DMS 273 treated with DMSO at 0.1 percent for 48 hours (cell line): Measurements from ENCODE around the gene SERPINA10.
"Not testable (repeated sequence)": the region's sequence is repeated elsewhere in the genome, so short reads cannot be mapped to it uniquely, and the experiment has no call there.

ENCODE experiments used
- DNase-seq: peaks from one replicate; lab custom pipeline; 2025; lab: John Stamatoyannopoulos, UW

The SERPINA10 gene

DNA sequence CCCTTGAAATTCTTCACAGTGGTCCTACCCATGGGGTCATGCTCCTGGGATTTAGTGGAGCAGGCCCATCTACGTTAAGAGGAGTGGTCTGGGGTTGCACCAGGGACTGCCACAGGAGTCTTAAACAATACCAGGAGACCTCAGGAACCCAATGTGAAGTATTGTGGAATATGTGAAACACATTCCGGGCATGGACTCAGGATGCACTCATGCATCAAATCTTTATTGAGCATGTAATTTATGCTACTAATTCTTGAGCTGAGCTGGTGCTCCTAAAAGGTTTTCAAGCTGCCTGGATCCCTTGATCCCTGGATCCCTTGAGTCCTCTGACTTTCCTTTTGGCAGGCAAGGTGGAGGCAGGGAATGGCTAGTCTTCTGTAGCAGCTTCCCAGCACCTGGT lies 8.8 kb downstream of the SERPINA10 start:
- DNase-seq, result no peak

- no peak for DNase-seq
Observed at GRCh38 chr14:94282991-94283723, 9.9 kb downstream of the SERPINA10 start.

DNA sequence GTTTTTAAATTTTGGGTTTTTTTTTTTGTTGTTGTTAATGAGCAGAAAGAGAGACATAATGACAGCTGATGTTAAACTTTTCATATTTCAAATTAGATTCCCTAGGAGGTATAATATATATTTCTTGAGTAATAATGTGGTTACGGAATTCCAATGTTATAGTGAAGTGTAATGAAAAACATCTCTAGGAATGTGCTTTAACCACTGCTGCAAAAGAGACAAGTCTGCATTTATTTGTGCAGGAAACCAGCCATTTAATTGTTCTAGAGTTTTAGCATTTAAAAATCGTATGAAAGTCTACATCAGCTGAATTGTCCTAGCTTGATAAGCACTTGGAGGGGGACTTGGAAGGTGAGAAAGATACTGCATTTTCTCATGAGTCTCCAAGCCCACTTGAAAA lies 14.3 kb downstream of the SERPINA10 start:
- DNase-seq, result no peak

DNA sequence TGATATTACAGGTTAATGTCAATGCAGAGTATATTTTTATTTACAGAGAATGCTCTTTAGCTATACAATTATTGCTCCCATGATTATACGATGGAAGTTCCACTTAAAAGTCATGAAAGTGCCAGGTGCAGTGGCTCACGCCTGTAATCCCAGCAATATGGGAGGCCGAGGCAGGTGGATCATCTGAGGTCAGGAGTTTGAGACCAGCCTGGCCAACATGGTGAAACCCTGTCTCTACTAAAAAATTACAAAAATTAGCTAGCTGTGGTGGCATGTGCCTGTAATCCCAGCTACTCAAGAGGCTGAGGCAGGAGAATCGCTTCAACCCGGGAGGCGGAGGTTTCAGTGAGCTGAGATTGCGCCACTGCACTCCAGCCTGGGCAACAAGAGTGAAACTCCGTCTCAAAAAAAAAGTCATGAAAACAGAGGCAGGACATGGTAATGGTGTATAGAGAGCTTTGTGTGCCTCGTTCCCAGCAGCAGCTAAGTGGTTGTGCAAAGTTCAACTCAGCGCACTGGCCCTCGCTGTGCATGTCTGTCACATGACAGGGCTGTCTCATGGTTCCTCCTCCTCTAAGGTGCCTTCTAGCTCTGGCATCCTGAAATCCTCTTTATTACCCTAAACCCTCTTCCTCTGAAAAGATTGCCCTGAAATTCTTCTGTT lies 16.0 kb downstream of the SERPINA10 start:
- DNase-seq, result not testable (repeated sequence)

- DNase-seq, result no peak
Observed at GRCh38 chr14:94269156-94269555, 23.9 kb downstream of the SERPINA10 start.

GRCh38 chr14:94268582-94268981 lies 24.5 kb downstream of the SERPINA10 start:
- not testable (repeated sequence) for DNase-seq

GRCh38 chr14:94267352-94267751 lies 25.7 kb downstream of the SERPINA10 start:
- no peak for DNase-seq

GRCh38 chr14:94264195-94264594 lies 28.9 kb downstream of the SERPINA10 start:
- not testable (repeated sequence) for DNase-seq

- no peak for DNase-seq
Observed at GRCh38 chr14:94244182-94244581, 48.9 kb downstream of the SERPINA10 start.

DNA sequence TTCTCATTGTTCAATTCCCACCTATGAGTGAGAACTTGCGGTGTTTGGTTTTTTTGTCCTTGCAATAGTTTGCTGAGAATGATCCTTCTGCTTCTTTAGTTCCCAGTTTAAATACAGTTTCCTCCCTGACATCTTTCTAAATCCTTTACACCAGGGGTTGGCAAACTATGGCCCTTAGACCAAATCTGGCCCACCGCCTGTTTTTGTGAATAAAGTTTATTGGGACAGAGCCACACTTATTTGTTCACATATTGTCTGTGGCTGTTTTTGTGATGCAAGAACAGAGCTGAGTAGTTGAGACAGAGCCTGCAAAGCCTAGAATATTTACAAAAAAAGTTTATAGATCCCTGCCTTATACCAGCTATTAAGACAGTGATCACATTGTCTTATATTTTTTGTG lies 53.7 kb downstream of the SERPINA10 start:
- no peak for DNase-seq

DNA sequence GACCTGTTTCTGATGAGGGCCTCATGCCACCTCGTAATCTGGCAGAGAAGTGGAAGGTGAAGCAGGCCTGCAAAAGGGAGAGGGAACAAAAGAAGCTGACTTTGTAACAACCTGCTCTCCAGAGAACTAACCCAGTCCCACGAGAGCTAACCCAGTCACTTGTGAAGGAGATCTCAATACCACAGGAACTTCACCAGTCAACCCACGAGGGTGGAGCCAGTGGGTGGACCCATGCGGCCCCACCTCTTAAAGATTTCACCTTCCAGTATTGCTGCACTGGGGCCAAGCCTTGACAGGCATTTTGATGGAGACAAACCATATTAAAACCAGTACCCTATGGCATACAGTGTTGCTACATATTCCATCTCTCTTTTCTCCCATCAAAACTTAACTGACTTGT lies 55.1 kb downstream of the SERPINA10 start:
- DNase-seq, result no peak

DNA sequence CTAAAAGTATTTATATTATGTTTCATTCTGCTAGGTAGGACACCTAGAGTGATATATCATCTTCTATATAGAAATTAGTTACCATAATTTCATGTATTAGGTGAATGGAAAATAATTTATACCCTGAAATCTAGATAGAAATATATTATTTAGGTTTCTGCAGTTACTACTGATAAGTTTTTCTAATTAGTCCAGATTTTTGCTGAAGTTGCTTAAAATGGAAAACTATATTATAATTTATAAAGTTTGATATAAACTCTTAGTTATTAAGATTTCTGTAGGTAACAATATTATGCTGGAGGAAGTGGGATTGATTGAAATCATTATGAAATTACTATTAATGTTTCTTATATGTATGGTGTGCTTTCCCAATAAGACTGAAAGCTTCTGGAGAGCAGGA lies 56.0 kb downstream of the SERPINA10 start:
- DNase-seq, result no peak
